ENCODE data around the gene SPATA13. TPM values are rescaled to one million over a fixed set of nuclear protein-coding genes. Genes with fewer than 3 reads are reported as not detected.
"Not testable (repeated sequence)": the region's sequence is repeated elsewhere in the genome, so short reads cannot be mapped to it uniquely, and the experiment has no call there.

SPATA13 gene
- total RNA-seq, 6 experiments from 2014 or later: 7.0 to 9.2 (median 8.4) TPM

DNA sequence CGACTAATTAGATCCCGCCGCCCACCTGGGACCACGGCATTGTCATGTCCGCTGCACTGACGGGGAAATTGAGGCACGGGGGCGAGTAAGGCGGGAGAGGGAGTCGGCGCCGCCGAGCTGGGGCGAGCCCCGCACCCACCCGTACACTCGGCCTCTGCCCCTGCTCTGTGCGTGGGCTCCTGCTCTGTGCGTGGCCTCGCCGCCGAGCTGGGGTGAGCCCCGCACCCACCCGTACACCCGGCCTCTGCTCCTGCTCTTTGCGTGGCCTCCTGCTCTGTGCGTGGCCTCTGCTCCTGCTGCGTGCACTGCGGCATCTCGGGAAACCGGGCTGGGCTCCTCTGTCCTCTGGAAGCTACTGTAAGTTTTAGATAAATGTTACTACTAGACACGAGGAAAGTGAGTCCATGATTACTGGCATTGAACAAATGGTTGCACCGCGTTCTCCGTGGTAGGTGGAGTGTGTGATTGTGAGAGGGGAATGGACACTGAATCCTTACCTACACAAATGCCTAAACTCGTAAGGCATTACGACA lies 148.0 kb downstream of the SPATA13 start:
- H3K4me3 Mint-ChIP-seq: no peak overlapping the region
- peaks cover 23% of the 10 kb centered on the region for H3K4me1 Mint-ChIP-seq (ENCODE audit: low read depth)
- H3K27ac Mint-ChIP-seq: no peak overlapping the region
- H3K36me3 Mint-ChIP-seq (ENCODE audit: low read depth): no peaks in the 10 kb centered on the region
- TF ChIP-seq, protein P1, sequence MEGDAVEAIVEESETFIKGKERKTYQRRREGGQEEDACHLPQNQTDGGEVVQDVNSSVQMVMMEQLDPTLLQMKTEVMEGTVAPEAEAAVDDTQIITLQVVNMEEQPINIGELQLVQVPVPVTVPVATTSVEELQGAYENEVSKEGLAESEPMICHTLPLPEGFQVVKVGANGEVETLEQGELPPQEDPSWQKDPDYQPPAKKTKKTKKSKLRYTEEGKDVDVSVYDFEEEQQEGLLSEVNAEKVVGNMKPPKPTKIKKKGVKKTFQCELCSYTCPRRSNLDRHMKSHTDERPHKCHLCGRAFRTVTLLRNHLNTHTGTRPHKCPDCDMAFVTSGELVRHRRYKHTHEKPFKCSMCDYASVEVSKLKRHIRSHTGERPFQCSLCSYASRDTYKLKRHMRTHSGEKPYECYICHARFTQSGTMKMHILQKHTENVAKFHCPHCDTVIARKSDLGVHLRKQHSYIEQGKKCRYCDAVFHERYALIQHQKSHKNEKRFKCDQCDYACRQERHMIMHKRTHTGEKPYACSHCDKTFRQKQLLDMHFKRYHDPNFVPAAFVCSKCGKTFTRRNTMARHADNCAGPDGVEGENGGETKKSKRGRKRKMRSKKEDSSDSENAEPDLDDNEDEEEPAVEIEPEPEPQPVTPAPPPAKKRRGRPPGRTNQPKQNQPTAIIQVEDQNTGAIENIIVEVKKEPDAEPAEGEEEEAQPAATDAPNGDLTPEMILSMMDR (IDR thresholded peaks at IDR 0.05): no peak
- no peaks in the 10 kb centered on the region for H3K9me3 Mint-ChIP-seq
- no peak for DNase-seq
- peaks cover 12% of the 10 kb centered on the region for H3K27me3 Mint-ChIP-seq (ENCODE audit: insufficient read depth)

DNA sequence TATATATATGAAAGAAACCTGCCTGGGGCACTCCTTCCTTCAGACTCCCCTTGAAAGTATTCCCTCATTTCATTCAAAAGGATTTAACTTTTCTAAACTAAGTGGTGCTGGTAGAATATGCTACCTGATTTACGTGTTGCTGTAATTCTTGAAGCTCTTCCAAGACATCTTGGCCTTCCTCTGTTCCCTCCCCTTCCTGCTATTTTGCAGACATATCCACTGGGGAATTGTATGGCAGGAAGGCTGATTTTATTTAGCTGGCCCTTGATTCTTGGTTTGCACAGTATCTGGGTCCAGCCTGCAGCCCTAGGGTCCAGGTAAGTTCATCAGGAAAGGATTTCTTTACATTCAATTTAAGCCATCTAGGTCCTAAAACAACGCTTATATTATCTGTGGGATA lies 148.8 kb downstream of the SPATA13 start, which contains the start of gene C1QTNF9:
Gene C1QTNF9, plus strand, starts transcription at position 281 of the 400 bp plus-strand sequence. CDS start 6,424 bp downstream, outside the sequence.
- not testable (repeated sequence) for H3K27ac Mint-ChIP-seq; H3K4me3 Mint-ChIP-seq; H3K27me3 Mint-ChIP-seq (ENCODE audit: insufficient read depth); DNase-seq; H3K36me3 Mint-ChIP-seq (ENCODE audit: low read depth); H3K9me3 Mint-ChIP-seq
- peaks cover 23% of the 10 kb centered on the region for H3K4me1 Mint-ChIP-seq (ENCODE audit: low read depth)

DNA sequence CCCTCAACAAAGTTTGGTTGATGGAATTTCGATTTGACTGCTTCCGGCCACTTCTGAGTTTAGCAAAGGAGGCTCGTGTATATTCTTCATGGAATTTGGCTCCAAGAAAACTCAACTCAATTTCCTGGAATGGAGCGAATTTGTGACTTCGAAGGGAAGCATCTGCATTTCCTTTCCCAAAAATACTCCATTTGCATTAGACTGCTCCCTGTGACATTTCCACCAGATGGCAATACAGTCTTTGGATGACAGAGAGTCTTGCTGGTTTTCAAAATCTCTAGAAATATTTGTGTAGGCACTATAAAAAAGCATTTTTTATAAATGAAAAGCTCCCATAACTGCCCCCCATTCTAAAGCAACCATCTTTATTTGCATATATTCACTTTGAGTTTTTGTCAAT lies 152.9 kb downstream of the SPATA13 start:
- Mint-ChIP-seq H3K27me3 (ENCODE audit: insufficient read depth) (peaks cover 16% of the 10 kb centered on the region), H3K4me3 (no peak overlapping the region), H3K4me1 (ENCODE audit: low read depth) (no peaks in the 10 kb centered on the region), H3K36me3 (ENCODE audit: low read depth) (no peaks in the 10 kb centered on the region), H3K27ac (no peak overlapping the region), H3K9me3 (no peaks in the 10 kb centered on the region)
- DNase-seq: peak; percentile 25
- TF ChIP-seq, protein P1 (IDR thresholded peaks at IDR 0.05): peak; percentile 68

DNA sequence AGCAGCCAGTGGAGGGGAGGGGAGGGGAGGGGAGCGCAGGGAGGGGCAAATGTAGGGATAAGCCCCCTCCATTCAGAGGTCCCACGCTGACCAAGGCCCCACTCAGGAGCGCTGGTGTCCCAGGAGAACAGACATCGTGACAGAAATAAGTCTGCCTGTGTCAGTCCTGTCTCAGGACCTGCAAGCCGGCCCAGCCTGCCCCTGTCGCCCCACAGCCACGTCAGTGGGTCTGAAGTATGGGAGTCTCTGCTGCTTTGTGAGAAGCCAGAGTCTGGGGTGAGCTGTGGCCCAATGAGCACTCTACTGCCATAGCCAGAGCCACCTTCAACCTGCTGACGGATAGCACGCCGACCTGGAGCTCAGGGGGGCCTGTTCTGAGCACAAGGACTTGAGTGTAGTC lies 157.3 kb downstream of the SPATA13 start:
- peaks cover 28% of the 10 kb centered on the region for H3K27me3 Mint-ChIP-seq (ENCODE audit: insufficient read depth)
- DNase-seq; H3K4me3 Mint-ChIP-seq; H3K36me3 Mint-ChIP-seq (ENCODE audit: low read depth); H3K4me1 Mint-ChIP-seq (ENCODE audit: low read depth); H3K27ac Mint-ChIP-seq; H3K9me3 Mint-ChIP-seq: not testable (repeated sequence)

DNA sequence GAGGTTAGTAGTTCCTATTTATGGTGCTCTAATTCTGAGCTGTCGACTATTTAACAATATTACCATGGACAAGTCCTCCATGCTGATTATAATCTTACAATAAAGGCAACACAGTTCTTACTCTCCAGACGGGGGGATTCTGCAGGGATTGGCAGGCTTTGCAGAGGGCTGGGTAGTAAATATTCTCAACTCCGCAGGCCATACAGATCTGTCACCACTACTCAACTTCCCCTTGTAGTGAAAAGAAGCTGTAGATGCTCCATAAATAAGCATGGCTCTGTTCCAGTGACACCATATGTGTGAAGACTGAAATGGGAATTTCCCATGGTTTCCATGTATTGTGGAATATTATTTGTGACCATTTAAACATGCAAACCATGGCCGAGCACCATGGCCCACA lies 158.4 kb downstream of the SPATA13 start:
- not testable (repeated sequence) for H3K9me3 Mint-ChIP-seq; DNase-seq; H3K27ac Mint-ChIP-seq; H3K4me1 Mint-ChIP-seq (ENCODE audit: low read depth); H3K4me3 Mint-ChIP-seq; H3K36me3 Mint-ChIP-seq (ENCODE audit: low read depth)
- peaks cover 27% of the 10 kb centered on the region for H3K27me3 Mint-ChIP-seq (ENCODE audit: insufficient read depth)

DNA sequence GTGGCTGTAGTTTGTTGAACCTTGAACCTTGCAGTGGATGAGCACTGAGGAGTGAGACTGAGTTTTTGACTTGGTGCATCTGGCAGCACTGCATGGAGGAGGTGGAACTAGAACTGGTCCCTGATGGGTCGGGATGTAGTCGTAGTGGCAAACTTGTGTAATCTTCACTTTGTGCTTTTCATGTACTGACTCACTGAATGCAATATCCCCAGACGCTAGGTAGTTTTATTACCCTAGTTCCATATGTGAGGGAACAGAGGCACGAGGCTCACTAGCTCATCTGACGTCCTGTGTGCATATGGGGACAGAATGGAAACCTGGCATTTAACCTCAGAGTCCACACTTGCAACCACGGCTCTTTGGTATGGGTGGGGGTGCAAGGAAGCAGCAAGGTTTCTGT lies 159.1 kb downstream of the SPATA13 start:
- H3K36me3 Mint-ChIP-seq (ENCODE audit: low read depth): not testable (repeated sequence)
- peaks cover 28% of the 10 kb centered on the region for H3K27me3 Mint-ChIP-seq (ENCODE audit: insufficient read depth)

DNA sequence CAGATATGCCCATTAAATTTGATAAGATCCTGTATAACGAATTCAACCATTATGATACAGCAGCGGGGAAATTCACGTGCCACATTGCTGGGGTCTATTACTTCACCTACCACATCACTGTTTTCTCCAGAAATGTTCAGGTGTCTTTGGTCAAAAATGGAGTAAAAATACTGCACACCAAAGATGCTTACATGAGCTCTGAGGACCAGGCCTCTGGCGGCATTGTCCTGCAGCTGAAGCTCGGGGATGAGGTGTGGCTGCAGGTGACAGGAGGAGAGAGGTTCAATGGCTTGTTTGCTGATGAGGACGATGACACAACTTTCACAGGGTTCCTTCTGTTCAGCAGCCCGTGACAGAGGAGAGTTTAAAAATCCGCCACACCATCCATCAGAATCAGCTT lies 160.9 kb downstream of the SPATA13 start:
- H3K4me1 Mint-ChIP-seq (ENCODE audit: low read depth); H3K9me3 Mint-ChIP-seq; H3K4me3 Mint-ChIP-seq; DNase-seq; H3K36me3 Mint-ChIP-seq (ENCODE audit: low read depth); H3K27ac Mint-ChIP-seq: not testable (repeated sequence)
- peaks cover 20% of the 10 kb centered on the region for H3K27me3 Mint-ChIP-seq (ENCODE audit: insufficient read depth)

More for the DNA sequence above, 159.1 kb downstream of the SPATA13 start:
- not testable (repeated sequence) for H3K4me3 Mint-ChIP-seq; H3K4me1 Mint-ChIP-seq (ENCODE audit: low read depth); DNase-seq; H3K27ac Mint-ChIP-seq; H3K9me3 Mint-ChIP-seq

DNA sequence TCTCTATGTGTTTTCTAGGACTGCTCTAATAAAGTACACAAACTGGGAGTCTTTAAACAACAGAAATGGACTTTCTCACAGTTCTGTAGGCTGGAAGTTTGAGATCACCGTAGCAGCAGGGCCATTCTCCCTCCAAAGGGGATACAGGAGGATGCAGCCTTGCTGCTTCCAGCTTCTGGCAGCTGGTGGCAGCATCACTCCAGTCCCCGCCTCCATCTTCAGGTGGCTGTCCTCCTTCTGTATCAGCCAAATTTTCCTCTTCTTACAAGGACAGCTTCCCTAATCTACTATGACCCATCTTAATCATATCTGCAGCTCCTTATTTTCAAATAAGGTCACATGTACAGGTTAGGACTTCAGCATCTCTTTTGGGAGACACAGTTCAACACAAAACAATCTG lies 161.9 kb downstream of the SPATA13 start:
- H3K27me3 Mint-ChIP-seq (ENCODE audit: insufficient read depth): peaks cover 23% of the 10 kb centered on the region
- DNase-seq; H3K4me3 Mint-ChIP-seq; H3K4me1 Mint-ChIP-seq (ENCODE audit: low read depth); H3K36me3 Mint-ChIP-seq (ENCODE audit: low read depth); H3K9me3 Mint-ChIP-seq; H3K27ac Mint-ChIP-seq: not testable (repeated sequence)
- TF ChIP-seq, protein P1 (IDR thresholded peaks at IDR 0.05): peak; percentile 54
